HEK293 (cell line): ENCODE results near the gene IGFLR1.

Experiments used
- INSM2 ChIP-seq: fragments of 450-650 bp; formaldehyde crosslinking; IDR thresholded peaks from 2 replicates; pipeline ENCODE4 v1.5.1; 2016; ENCODE audit warnings: missing biosample characterization, missing genetic modification characterization
- PATZ1 ChIP-seq: fragments of 450-650 bp; formaldehyde crosslinking; IDR thresholded peaks from 2 replicates; pipeline ENCODE4 v1.5.1; 2016; ENCODE audit warnings: missing biosample characterization, missing genetic modification characterization
- PBX3 ChIP-seq: sonication (generic); formaldehyde crosslinking; IDR thresholded peaks from 2 replicates; pipeline ENCODE4 v1.8.1; 2022; ENCODE audit warnings: mild to moderate bottlenecking, moderate library complexity, missing genetic modification reagents
- PRDM10 ChIP-seq: fragments of 450-650 bp; formaldehyde crosslinking; IDR thresholded peaks from 2 replicates; pipeline ENCODE4 v1.5.1; 2016; ENCODE audit warnings: missing biosample characterization, missing genetic modification characterization
- REST ChIP-seq: fragments of 450-650 bp; formaldehyde crosslinking; IDR thresholded peaks from 2 replicates; pipeline ENCODE4 v1.5.1; 2016; ENCODE audit warnings: missing biosample characterization, missing genetic modification characterization
- WT1 ChIP-seq: fragments of 450-650 bp; formaldehyde crosslinking; IDR thresholded peaks from 2 replicates; pipeline ENCODE4 v1.5.1; 2016; ENCODE audit warnings: missing biosample characterization, missing genetic modification characterization
- ZBTB17 ChIP-seq: fragments of 450-650 bp; formaldehyde crosslinking; IDR thresholded peaks from 2 replicates; pipeline ENCODE4 v1.5.1; 2016; ENCODE audit warnings: missing biosample characterization, missing genetic modification characterization
- ZBTB21 ChIP-seq: fragments of 450-650 bp; formaldehyde crosslinking; IDR thresholded peaks from 2 replicates; pipeline ENCODE4 v1.5.1; 2017; ENCODE audit warnings: missing biosample characterization, missing genetic modification characterization
- ZBTB6 ChIP-seq: fragments of 450-650 bp; formaldehyde crosslinking; IDR thresholded peaks from 2 replicates; pipeline ENCODE4 v1.5.1; 2017; ENCODE audit warnings: missing biosample characterization, missing genetic modification characterization
- ZBTB7A ChIP-seq: fragments of 450-650 bp; formaldehyde crosslinking; IDR thresholded peaks from 2 replicates; pipeline ENCODE4 v1.5.1; 2016; ENCODE audit warnings: low read depth, missing biosample characterization, missing genetic modification characterization
- ZBTB8A ChIP-seq: fragments of 450-650 bp; formaldehyde crosslinking; IDR thresholded peaks from 2 replicates; pipeline ENCODE4 v1.5.1; 2016; ENCODE audit warnings: missing biosample characterization, missing genetic modification characterization
- ZFP37 ChIP-seq: fragments of 450-650 bp; formaldehyde crosslinking; IDR thresholded peaks from 2 replicates; pipeline ENCODE4 v1.5.1; 2016; ENCODE audit warnings: missing biosample characterization, missing genetic modification characterization
- ZIC2 ChIP-seq: fragments of 450-650 bp; formaldehyde crosslinking; IDR thresholded peaks from 2 replicates; pipeline ENCODE4 v1.5.1; 2016; ENCODE audit warnings: missing biosample characterization, missing genetic modification characterization
- ZNF2 ChIP-seq: fragments of 450-650 bp; formaldehyde crosslinking; IDR thresholded peaks from 2 replicates; pipeline ENCODE4 v1.5.1; 2016; ENCODE audit warnings: missing biosample characterization, missing genetic modification characterization
- ZNF211 ChIP-seq: fragments of 450-650 bp; formaldehyde crosslinking; IDR thresholded peaks from 2 replicates; pipeline ENCODE4 v1.5.1; 2016; ENCODE audit warnings: low read depth, missing biosample characterization, missing genetic modification characterization
- ZNF223 ChIP-seq: fragments of 450-650 bp; formaldehyde crosslinking; IDR thresholded peaks from 2 replicates; pipeline ENCODE4 v1.5.1; 2016; ENCODE audit warnings: missing biosample characterization, missing genetic modification characterization
- ZNF239 ChIP-seq: fragments of 450-650 bp; formaldehyde crosslinking; IDR thresholded peaks from 2 replicates; pipeline ENCODE4 v1.5.1; 2016; ENCODE audit warnings: missing biosample characterization, missing genetic modification characterization
- ZNF341 ChIP-seq: fragments of 450-650 bp; formaldehyde crosslinking; IDR thresholded peaks from 2 replicates; pipeline ENCODE4; 2016; ENCODE audit warnings: low read depth, missing biosample characterization, missing genetic modification characterization
- ZNF366 ChIP-seq: fragments of 450-650 bp; formaldehyde crosslinking; conservative IDR thresholded peaks from 2 replicates; pipeline ENCODE4 v1.5.1; 2016; ENCODE audit warnings: missing biosample characterization, missing genetic modification characterization
- ZNF391 ChIP-seq: fragments of 450-650 bp; formaldehyde crosslinking; IDR thresholded peaks from 2 replicates; pipeline ENCODE4 v1.5.1; 2016; ENCODE audit warnings: low read depth, missing biosample characterization, missing genetic modification characterization, borderline replicate concordance
- ZNF394 ChIP-seq: fragments of 450-650 bp; formaldehyde crosslinking; IDR thresholded peaks from 2 replicates; pipeline ENCODE4 v1.5.1; 2016; ENCODE audit warnings: missing biosample characterization, missing genetic modification characterization, mild to moderate bottlenecking, moderate library complexity, borderline replicate concordance
- ZNF48 ChIP-seq: fragments of 450-650 bp; formaldehyde crosslinking; IDR thresholded peaks from 2 replicates; pipeline ENCODE4 v1.5.1; 2016; ENCODE audit warnings: missing biosample characterization, missing genetic modification characterization
- ZNF561 ChIP-seq: fragments of 450-650 bp; IDR thresholded peaks from 2 replicates; pipeline ENCODE4 v1.5.1; 2018; ENCODE audit warnings: missing biosample characterization, missing genetic modification characterization, borderline replicate concordance
- ZNF571 ChIP-seq: fragments of 450-650 bp; formaldehyde crosslinking; IDR thresholded peaks from 2 replicates; pipeline ENCODE4 v1.5.0; 2017; ENCODE audit warnings: missing biosample characterization, missing genetic modification characterization
- ZNF596 ChIP-seq: fragments of 450-650 bp; IDR thresholded peaks from 2 replicates; pipeline ENCODE4 v1.5.0; 2018; ENCODE audit warnings: missing biosample characterization, mild to moderate bottlenecking, missing genetic modification characterization, moderate library complexity
- ZNF664 ChIP-seq: fragments of 450-650 bp; formaldehyde crosslinking; IDR thresholded peaks from 2 replicates; pipeline ENCODE4 v1.5.1; 2016; ENCODE audit warnings: missing biosample characterization, missing genetic modification characterization

Gene IGFLR1

GRCh38 chr19:35757231-35757748 is 15.0 kb upstream of the IGFLR1 start (continued):
- TF ChIP-seq ZNF223 (tag by site-specific recombination) (no peak), INSM2 (tag by site-specific recombination) (peak; percentile 68; the same call in 1 of the 2 replicates), REST (tag by site-specific recombination) (peak; percentile 70), ZNF561 (tag by site-specific recombination) (peak; percentile 85; the same call in 1 of the 2 replicates), ZIC2 (peak; percentile 90), ZFP37 (tag by site-specific recombination) (peak; percentile 96), ZNF48 (tag by site-specific recombination) (no peak), ZNF211 (tag by site-specific recombination) (no peak), PATZ1 (tag by site-specific recombination) (peak; percentile 100), ZNF394 (tag by site-specific recombination) (peak; percentile 68; the same call in 1 of the 2 replicates), PRDM10 (tag by site-specific recombination) (peak; percentile 61; the same call in 1 of the 2 replicates), ZNF571 (tag by site-specific recombination) (no peak), ZBTB6 (tag by site-specific recombination) (0 out of 2 replicates have a peak, but pooled peaks have one; percentile 30), WT1 (tag by site-specific recombination) (no peak; the same call in 1 of the 2 replicates), ZNF391 (tag by site-specific recombination) (peak; percentile 76; the same call in 1 of the 2 replicates), ZNF664 (no peak), ZBTB17 (tag by site-specific recombination) (peak; percentile 47), ZNF596 (tag by site-specific recombination) (peak; percentile 64; the same call in 1 of the 2 replicates), ZNF239 (tag by site-specific recombination) (no peak), ZNF2 (tag by site-specific recombination) (peak; percentile 66), ZBTB21 (tag by site-specific recombination) (peak; percentile 79), ZNF366 (tag by site-specific recombination) (peak; percentile 81), ZBTB7A (tag by site-specific recombination) (no peak), ZBTB8A (tag by site-specific recombination) (0 out of 2 replicates have a peak, but pooled peaks have one; percentile 18), PBX3 (CRISPR knock-in tag) (no peak), ZNF341 (tag by site-specific recombination) (no peak)
